M059J (cell line): Measurements from ENCODE around the gene ATXN3L. TPM values are rescaled to one million over a fixed set of nuclear protein-coding genes. Genes with fewer than 3 reads are reported as not detected.

Source experiments
- DNase-seq: peaks from one replicate; pipeline ENCODE4 v3.0.0-alpha.2; 2012; ENCODE audit warnings: low read depth
- total RNA-seq: library from RNA; depleted of rRNA; stranded (reverse); fragments of >200 nt; shearing (Covaris generic); gene quantifications from 2 replicates; pipeline ENCODE4 v1.2.3, GENCODE V29; 2014; rRNA removed

ATXN3L gene
- not detected in 2 replicates for total RNA-seq

- no peak for DNase-seq
Measured at GRCh38 chrX:13319953-13320352, at the start of gene ATXN3L. Gene ATXN3L (minus strand): TSS chrX:13320053. CDS start chrX:13319934, 119 bp downstream.

GRCh38 chrX:13369256-13370030, 49.6 kb upstream of the ATXN3L start:
- no peak for DNase-seq

GRCh38 chrX:13367950-13368349, 48.1 kb upstream of the ATXN3L start:
- DNase-seq: peak; percentile 61

GRCh38 chrX:13366698-13367097, 46.8 kb upstream of the ATXN3L start:
- DNase-seq: no peak

GRCh38 chrX:13365161-13365560, 45.3 kb upstream of the ATXN3L start:
- no peak for DNase-seq

GRCh38 chrX:13364230-13364857, 44.5 kb upstream of the ATXN3L start:
- DNase-seq: peak; percentile 47

GRCh38 chrX:13360146-13360545, 40.3 kb upstream of the ATXN3L start:
- DNase-seq: no peak

GRCh38 chrX:13357925-13358324, 38.1 kb upstream of the ATXN3L start:
- no peak for DNase-seq

GRCh38 chrX:13346646-13347045, 26.8 kb upstream of the ATXN3L start:
- no peak for DNase-seq

GRCh38 chrX:13345438-13345837, 25.6 kb upstream of the ATXN3L start:
- DNase-seq: no peak

GRCh38 chrX:13345037-13345436, 25.2 kb upstream of the ATXN3L start:
- no peak for DNase-seq

GRCh38 chrX:13341491-13342101, 21.7 kb upstream of the ATXN3L start:
- DNase-seq: peak; percentile 41

- DNase-seq: peak; percentile 20
Measured at GRCh38 chrX:13340182-13340791, 20.4 kb upstream of the ATXN3L start.

- no peak for DNase-seq
Measured at GRCh38 chrX:13339607-13340006, 19.8 kb upstream of the ATXN3L start.

- no peak for DNase-seq
Measured at GRCh38 chrX:13338996-13339515, 19.2 kb upstream of the ATXN3L start.

- peak; percentile 52 for DNase-seq
Measured at GRCh38 chrX:13334491-13334890, 14.6 kb upstream of the ATXN3L start.

- DNase-seq: no peak
Measured at GRCh38 chrX:13330446-13330845, 10.6 kb upstream of the ATXN3L start.

- DNase-seq: no peak
Measured at GRCh38 chrX:13327666-13328065, 7.8 kb upstream of the ATXN3L start.

- no peak for DNase-seq
Measured at GRCh38 chrX:13323241-13323640, 3.4 kb upstream of the ATXN3L start.

GRCh38 chrX:13317366-13317765, 2.5 kb downstream of the ATXN3L start:
- DNase-seq: no peak

- no peak for DNase-seq
Measured at GRCh38 chrX:13311560-13311959, 8.3 kb downstream of the ATXN3L start.

- no peak for DNase-seq
Measured at GRCh38 chrX:13309631-13310030, 10.2 kb downstream of the ATXN3L start.
